A172 (cell line): ENCODE measurements around the gene CTCFL. TPM values are rescaled to one million over a fixed set of nuclear protein-coding genes. Genes with fewer than 3 reads are reported as not detected.

Experiments
- DNase-seq: peaks from one replicate; pipeline ENCODE4 v3.0.0-alpha.2; 2015; ENCODE audit warnings: low spot score
- total RNA-seq: library from RNA; depleted of rRNA; stranded (reverse); fragments of >200 nt; shearing (Covaris generic); gene quantifications from 2 replicates; pipeline ENCODE4 v1.2.3, GENCODE V29; 2014; rRNA removed

CTCFL gene, protein sequence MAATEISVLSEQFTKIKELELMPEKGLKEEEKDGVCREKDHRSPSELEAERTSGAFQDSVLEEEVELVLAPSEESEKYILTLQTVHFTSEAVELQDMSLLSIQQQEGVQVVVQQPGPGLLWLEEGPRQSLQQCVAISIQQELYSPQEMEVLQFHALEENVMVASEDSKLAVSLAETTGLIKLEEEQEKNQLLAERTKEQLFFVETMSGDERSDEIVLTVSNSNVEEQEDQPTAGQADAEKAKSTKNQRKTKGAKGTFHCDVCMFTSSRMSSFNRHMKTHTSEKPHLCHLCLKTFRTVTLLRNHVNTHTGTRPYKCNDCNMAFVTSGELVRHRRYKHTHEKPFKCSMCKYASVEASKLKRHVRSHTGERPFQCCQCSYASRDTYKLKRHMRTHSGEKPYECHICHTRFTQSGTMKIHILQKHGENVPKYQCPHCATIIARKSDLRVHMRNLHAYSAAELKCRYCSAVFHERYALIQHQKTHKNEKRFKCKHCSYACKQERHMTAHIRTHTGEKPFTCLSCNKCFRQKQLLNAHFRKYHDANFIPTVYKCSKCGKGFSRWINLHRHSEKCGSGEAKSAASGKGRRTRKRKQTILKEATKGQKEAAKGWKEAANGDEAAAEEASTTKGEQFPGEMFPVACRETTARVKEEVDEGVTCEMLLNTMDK
- not detected in 2 replicates for total RNA-seq

DNA sequence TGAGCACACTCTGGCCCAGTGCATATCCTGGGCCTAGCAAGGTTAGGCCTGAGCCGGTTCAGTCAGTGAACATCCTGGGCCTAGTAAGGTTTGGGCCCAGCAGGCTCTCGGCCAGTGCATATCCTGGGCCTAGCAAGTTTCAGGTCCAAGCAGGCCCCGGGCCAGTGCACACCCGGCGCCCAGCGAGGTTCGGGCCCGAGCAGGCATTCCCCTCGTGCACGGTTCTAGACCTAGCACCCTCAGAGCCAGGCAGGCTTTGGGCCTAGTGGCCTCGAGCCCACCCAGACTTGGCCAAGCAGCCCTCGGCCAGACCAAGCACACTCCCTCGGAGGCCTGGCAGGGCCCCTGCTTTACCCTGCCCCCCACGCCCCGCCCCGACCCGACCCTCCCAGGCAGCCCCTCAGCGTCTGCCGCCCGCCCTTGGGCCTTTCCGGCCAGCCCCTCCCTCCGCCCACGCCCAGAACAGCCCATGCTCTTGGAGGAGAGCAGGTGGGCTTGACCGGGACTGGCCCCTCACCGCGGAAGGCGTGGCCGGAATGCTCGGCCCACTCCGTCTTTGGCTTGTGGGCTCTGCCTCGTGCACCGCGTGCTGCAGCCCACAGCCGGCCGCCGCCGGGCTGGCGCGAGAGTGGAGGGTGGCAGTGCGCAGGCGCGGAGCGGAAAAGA is at the start of gene CTCFL:
Gene CTCFL (minus strand): TSS at position 630 of the 666 bp plus-strand sequence. CDS start 935 bp downstream, outside the sequence.
- no peak for DNase-seq

DNA sequence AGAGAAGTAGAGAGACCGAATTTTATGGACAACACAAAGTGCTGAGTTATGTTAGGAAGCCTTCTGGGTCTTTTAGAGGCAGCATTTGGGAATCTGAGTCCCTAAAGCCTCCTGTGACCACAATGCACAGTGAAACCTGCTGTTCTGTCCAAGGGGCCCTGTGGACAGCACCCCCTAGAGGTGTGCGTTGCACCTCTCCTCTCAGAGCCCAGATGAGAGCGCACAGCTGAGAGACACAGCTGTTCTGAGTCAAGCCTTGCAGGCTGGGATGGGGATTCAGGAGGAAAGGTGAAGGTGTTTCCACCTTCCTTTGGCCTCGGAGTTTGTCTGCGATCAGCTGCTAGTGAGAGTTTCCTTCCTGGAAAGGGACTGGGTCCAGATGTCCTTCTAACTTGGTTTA is 49.0 kb upstream of the CTCFL start:
- DNase-seq, result no peak

DNA sequence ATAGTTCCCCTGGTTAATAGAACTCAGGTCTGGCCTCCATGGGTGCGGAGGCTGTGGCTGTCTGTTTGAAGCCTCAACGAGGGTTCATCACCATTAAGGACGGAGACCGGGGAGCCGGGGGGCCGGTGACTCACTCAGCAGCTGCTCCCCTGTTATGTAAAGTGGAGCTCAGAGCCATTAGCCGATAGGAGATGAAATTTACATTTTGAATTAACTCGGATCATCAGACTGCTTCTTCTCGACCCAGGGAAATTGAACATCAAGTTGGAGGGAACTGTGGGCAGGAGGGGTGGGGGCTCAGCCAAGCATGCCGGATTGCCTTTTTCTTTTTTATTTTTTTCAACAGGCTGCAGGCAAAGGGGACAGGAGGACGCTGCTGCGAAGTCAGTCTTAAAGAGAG is 48.3 kb upstream of the CTCFL start:
- no peak for DNase-seq

DNA sequence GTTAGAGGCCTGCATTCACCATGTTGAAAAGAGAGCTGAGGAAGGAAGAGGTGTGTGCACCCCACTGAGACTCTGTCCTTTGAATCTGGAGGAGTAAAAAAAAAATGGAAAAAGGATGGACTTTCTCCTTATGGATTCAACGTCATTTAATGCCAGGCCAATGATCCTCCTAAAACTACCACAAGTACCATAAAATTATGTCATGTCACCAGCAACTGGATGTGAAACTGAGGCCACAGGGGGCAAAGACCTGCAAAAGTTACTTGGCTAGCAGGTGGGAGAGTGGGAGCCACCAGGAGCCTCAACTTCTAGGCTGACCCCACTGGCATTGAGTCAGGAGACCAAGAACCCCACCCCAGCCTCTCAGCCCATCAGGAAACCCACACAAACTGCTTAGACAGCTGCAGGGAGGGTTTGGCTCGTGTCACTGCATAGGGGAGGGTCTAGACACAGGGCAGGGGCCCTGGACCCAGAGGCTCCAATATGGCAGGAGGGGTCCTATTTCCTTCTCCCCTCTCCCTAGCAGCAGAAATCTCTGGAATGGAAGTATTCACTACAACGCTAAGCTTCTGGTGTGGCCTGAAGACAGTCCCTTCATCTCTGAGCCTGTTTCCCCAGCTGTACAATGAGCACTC is 47.0 kb upstream of the CTCFL start:
- no peak for DNase-seq

DNA sequence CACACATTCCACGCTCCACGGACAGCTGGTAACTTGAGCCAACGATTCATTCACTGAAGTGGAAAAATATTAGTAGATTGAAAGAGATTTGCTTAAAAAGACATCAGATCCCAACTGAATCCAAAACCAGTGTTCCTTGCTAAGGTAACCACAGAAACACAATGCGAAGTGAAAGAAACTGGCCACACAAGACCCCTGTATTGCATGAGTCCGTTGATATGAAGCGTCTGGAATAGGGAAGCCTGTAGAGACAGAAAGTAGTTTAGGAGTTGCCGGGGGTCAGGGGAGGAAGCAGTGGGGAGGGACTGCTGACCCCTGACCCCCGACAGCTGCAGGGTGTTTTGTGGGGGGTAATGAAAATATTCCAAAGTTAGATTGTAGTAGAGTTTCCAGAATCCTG is 46.0 kb upstream of the CTCFL start:
- no peak for DNase-seq

DNA sequence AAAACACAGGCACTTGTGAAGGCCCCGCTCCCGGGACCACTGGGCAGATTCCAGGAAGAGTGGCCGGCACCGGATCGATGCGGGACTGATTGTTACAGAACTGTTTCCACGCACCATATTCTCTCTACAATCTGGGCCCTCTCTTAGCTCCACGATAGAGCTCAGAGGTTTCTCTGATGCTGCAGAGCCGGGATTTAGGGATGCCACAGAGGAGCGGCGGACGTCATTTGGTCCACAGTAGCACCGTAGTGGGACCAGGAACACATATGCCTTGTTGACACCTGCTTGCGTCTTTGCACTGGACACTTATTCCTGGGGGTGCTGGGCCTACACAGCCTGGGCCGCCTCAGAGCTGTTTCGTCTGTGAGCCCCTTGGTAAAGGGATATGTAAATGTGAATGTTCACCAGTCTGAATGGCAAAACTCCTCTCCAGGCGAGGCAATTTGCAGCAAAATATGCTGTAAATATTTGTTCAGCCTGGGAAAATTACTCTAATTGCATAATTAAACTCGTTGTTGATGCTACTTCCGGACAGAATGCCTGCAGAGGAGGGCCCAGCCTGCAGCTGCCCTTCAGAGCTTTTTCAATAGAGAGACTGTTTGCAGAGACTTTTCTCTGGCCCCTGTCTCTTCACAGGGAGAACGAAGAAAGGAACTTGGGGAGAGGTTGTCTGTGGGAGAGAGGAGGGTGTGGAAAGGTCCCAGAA is 45.4 kb upstream of the CTCFL start:
- DNase-seq, result no peak

DNA sequence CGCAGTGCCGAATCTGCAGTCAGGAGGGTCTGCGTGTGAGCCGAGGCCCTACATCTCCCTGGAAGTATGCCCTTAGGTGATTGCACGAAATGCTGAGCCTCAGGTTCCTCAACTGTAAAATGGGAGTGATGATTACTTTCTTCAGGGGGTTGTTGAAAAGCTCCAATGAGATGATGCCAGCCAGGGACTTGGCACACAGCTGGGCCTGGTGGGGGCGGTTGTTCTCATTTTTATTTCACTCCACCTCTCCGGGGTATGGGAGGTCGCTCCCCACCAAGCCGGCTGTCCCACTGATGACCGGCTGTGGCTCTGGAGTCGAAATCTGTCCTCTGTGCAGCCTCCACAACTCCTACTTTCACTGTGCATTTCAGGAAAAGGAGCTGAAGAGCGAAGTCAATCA is 44.0 kb upstream of the CTCFL start:
- DNase-seq, result no peak

DNA sequence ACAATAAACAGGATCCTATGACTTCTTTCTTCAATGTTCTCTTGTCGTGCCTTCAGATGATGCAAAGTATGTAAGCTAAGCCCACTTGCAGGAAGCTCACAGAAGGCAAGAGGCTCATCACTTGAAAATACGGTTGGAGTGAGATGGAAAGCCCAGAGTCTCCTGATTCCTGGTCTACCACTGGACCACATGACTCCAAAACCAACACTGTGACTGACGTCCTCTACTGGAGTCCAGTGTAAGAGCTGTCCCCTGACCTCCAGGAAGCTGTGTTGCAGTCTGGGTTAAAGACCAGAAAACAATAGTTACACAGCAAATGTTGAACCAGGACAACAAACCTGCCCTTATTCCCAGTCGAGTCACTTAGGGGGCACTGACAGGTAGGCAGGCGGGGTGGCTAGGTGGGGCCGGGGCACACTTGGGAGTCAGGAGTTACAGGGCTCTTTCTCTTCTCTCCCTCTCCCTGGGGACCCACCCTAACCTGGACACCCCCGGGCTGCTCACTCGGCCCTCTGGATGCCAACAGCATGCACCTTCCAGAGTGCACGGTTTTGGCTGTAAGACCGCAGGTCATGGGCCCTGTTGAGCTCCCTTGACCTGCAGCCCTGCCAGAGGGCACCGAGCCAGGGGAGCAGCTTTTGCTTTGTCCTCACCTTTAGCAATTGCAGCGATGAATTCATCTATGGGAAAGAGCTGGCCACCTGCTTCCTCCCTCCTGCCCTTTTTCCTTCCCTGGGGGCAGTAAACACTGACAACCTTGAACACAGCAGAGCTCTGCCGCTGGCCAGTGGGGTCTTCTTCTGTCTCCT is 43.4 kb upstream of the CTCFL start:
- DNase-seq, result no peak

DNA sequence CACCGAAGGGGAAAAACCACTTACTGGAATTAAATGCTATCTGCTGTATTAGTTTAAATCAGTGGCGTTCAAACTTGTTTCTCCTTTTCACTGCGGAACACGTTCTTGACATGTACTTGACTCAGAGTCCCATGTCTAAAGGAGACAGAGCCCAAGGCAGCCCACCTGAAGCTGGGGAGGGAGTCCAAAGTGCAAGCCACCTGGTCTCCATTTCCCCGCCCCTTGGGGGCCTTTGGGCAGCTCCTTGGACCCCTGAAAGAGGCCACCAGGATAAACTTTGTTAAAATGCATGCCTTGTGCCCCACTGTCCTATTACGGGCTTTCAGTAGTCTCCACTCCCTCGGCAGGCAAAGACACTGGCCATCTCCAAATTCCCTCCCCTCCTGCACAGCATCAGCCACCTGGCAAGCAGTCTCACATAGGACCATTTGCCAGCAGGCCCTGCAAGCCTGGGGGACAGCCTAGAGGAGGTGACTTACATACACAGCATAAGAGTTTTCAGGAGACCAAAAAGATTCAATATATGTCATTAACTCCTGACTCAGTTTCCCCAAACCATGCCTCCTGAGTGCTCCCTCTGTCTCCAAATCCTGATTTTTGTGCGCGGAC is 42.6 kb upstream of the CTCFL start:
- no peak for DNase-seq

DNA sequence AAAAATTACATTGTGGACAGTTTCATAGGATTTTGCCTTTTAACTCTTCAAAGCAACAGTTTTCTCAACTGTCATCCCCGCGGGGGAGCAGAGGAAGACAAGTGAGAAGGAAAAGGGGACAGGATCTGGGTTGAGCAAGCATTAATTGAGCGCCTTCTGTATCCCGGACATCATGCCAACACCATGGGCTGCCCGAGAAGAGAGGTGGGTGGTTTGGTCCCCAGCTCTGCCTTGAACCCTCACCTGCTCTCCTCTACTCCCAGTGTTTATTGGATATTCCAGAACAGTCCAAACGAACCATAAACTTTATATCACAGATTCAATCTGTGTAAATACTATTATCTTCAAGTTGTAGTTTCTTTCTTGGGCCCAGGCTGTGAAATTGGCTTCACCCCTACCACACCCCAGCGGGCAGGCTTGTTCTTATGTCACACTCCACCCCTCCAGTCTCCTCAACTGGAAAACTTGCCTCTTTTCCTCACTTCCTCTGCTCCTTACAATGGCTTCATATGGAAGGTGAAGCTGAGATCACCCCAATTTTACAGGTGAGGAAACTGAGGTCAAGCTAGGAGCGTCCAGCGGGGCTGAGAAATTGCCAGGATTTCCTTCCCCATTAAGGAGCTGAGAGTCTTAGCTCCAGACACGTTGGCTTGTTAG is 42.0 kb upstream of the CTCFL start:
- DNase-seq, result no peak

DNA sequence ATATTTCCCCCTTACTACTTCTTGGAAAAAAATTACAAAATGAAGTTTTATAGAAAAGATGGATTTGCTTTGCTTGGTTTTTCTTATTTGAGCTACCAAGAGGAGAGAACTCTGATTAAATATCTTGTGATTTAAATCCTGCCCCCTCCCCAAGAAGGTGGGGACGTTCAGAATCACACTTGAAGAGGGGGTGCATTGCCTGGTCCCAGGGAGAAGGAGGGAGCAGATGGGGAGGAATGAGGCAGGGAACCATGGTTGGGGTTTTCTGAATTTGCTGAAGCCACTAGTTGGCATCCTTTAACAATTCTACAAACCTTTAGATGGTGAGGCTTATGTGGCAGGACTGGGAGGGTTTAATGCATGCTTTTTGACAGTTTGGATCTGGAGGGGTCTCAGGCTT is 41.5 kb upstream of the CTCFL start:
- DNase-seq, result no peak

DNA sequence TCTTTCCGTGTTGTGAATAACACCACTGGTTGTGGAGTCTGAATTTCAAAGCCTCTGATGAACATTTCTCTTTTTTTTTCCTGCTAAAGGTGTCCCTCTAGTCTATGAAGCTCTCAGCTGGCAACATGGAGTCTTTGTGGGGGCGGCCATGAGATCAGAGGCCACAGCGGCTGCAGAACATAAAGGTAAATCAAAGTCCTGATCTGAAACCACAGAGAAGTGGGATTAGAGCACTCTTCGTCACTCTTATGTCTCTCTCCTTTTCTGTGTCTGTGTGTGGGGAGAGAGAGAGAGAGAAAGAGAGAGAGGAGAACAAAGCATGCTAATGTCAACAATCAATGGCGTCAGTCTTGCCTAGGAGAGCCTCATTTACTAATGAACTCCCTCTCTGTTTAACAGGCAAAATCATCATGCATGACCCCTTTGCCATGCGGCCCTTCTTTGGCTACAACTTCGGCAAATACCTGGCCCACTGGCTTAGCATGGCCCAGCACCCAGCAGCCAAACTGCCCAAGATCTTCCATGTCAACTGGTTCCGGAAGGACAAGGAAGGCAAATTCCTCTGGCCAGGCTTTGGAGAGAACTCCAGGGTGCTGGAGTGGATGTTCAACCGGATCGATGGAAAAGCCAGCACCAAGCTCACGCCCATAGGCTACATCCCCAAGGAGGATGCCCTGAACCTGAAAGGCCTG is 40.2 kb upstream of the CTCFL start:
- no peak for DNase-seq

DNA sequence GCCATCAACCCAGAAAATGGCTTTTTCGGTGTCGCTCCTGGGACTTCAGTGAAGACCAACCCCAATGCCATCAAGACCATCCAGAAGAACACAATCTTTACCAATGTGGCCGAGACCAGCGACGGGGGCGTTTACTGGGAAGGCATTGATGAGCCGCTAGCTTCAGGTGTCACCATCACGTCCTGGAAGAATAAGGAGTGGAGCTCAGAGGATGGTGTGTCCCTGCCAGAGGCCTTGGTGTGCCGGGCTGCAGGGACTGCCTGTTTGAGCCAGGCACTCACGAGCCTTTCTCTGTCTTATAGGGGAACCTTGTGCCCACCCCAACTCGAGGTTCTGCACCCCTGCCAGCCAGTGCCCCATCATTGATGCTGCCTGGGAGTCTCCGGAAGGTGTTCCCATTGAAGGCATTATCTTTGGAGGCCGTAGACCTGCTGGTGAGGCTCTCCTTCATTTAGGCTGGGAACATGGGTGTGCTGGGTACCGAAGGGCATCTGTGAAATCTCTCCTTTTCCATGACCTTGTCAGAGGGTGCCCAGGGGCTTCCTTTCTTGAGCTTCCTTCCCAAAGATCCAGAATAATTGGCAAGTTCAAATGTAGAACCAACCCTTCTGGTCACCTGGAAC is 39.4 kb upstream of the CTCFL start:
- no peak for DNase-seq

DNA sequence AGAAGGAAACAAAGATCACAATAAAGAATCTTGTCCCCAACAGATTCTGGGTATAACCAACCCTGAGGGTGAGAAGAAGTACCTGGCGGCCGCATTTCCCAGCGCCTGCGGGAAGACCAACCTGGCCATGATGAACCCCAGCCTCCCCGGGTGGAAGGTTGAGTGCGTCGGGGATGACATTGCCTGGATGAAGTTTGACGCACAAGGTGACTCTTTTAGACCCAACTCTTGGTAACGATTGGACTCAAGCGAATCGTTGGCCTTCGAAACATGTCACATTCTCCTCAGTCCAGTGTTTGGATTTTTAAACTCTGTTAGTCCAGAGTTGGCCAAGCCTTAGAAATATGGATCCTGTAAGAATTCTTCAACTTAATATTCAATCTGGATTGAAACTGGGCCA is 38.6 kb upstream of the CTCFL start:
- DNase-seq, result no peak

DNA sequence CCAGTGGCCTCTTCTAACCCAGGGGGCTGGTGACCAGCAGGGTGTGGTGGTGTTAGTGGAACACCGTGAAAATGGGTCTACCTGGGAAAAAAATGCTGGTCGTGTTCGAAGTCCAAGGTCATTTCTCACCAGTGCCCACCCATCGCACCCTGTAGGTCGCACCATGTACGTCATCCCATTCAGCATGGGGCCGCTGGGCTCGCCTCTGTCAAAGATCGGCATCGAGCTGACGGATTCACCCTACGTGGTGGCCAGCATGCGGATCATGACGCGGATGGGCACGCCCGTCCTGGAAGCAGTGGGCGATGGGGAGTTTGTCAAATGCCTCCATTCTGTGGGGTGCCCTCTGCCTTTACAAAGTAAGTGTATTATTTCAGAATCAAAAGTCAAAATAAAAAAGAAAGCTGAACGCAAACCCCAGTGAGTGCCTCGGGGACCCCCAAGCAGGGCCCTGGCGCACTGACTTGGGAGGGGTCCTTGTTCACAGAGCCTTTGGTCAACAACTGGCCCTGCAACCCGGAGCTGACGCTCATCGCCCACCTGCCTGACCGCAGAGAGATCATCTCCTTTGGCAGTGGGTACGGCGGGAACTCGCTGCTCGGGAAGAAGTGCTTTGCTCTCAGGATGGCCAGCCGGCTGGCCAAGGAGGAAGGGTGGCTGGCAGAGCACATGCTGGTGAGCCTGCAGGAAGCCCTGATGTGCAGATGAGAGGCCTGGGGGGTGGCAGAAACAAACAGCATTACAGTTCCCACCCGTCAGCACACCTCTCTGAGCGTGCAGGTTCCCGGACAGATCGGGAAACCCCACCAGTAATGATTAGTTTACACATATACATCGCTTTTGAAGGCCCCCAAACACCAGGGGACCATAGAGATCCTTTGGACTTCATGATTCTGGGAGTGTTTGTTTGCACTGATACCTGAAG is 37.9 kb upstream of the CTCFL start:
- DNase-seq, result no peak

DNA sequence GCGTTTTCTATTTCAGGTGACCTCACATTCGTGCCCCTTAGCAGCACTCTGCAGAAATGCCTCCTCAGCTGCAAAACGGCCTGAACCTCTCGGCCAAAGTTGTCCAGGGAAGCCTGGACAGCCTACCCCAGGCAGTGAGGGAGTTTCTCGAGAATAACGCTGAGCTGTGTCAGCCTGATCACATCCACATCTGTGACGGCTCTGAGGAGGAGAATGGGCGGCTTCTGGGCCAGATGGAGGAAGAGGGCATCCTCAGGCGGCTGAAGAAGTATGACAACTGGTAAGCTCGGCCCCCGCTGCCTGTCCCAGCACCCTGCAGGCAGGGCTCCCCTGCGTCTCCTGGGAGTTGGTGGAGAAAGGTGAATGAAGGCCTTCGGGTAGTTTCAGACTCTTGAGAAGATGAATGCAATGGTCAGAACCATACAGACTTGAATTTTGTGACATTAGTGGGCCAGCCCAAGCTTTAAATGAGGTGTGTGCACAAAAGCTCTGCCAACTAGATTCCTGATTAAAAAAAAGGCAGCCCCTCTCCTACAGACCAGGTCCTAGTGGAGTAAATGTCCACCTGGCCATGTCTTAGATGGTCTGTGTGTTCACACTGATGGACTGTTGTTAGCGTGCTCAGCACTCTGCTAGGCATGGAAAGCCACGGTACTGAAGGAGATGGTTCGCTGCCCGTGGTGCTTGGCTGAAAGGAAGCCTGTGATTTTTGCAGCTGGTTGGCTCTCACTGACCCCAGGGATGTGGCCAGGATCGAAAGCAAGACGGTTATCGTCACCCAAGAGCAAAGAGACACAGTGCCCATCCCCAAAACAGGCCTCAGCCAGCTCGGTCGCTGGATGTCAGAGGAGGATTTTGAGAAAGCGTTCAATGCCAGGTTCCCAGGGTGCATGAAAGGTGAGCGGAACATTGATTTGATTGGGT is 36.7 kb upstream of the CTCFL start:
- no peak for DNase-seq
